GM12864 (cell line): ENCODE measurements around the gene PRR33.
"Not testable (repeated sequence)": the region's sequence is repeated elsewhere in the genome, so short reads cannot be mapped to it uniquely, and the experiment has no call there.

Source experiments
- DNase-seq: peaks from one replicate; pipeline ENCODE4 v3.0.0-alpha.2; 2011; ENCODE audit warnings: low read depth
- H3K4me3 ChIP-seq: 2 replicates; pipeline ENCODE4 v1.5.1; 2011; ENCODE audit warnings: mild to moderate bottlenecking, low read depth, low read length, control low read depth
- TF ChIP-seq, protein P1 (sequence below): IDR thresholded peaks from 2 replicates; pipeline ENCODE4 v1.5.1; 2011; ENCODE audit warnings: low read depth, mild to moderate bottlenecking, moderate library complexity, low read length, control low read depth, inconsistent platforms; ENCODE audit errors: missing control alignments

The PRR33 gene

DNA sequence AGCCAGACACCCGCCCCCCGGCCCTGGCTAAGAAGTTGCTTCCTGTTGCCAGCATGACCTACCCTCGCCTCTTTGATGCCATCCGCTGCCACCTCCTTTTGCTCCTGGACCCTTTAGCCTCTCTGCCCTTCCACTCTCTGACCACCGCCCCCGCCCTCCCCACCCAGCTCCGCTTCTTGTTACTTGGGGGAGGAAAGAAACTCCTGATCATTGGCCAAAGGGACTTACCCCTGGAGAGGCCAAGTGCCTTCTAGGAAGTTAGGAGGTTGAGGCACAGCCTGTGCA lies at the start of gene PRR33:
Gene PRR33, minus strand, starts transcription at position 65 of the 285 bp plus-strand sequence. CDS start 1,311 bp downstream, outside the sequence.
- TF ChIP-seq, protein P1, sequence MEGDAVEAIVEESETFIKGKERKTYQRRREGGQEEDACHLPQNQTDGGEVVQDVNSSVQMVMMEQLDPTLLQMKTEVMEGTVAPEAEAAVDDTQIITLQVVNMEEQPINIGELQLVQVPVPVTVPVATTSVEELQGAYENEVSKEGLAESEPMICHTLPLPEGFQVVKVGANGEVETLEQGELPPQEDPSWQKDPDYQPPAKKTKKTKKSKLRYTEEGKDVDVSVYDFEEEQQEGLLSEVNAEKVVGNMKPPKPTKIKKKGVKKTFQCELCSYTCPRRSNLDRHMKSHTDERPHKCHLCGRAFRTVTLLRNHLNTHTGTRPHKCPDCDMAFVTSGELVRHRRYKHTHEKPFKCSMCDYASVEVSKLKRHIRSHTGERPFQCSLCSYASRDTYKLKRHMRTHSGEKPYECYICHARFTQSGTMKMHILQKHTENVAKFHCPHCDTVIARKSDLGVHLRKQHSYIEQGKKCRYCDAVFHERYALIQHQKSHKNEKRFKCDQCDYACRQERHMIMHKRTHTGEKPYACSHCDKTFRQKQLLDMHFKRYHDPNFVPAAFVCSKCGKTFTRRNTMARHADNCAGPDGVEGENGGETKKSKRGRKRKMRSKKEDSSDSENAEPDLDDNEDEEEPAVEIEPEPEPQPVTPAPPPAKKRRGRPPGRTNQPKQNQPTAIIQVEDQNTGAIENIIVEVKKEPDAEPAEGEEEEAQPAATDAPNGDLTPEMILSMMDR = no peak
- H3K4me3 ChIP-seq = no peak within 1 kb of the TSS
- DNase-seq = no peak

GRCh38 chr11:1939788-1940187 lies 48.1 kb upstream of the PRR33 start:
- not testable (repeated sequence) for H3K4me3 ChIP-seq, DNase-seq

- TF ChIP-seq, protein P1 = no peak
- DNase-seq = no peak
- H3K4me3 ChIP-seq = no peak overlapping the region
Measured at GRCh38 chr11:1939006-1939625, 47.4 kb upstream of the PRR33 start.

DNA sequence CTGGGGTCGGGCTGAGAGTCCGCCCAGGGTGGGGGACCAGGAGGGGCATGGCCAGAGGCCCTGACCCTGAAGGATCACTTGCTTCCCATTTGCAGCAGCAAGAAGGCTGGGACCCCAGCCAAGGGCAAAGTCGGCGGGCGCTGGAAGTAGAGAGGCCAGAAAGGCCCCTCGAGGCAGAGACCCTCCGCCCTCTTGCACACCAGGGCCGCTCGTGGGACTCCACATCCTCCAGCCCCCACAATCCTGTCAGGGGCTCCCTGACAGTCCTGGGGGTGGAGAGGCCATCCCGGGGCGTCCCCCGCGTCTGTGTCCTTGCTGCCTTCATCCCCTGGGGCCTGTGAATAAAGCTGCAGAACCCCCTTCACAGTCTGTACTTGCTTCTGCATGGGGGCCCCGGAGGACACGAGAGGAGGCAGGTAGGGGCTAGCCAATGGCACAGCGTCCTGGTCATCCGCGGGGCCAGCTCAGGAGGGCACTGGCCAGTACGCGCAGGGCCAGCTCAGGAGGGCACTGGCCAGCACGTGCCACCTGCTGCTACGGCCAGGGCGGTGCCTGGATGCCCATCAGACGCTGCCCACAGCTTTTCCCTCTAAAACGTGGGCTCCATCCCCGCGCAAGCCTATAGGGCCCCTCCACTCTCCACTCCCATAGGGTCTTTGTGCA lies 46.8 kb upstream of the PRR33 start:
- no peak overlapping the region for H3K4me3 ChIP-seq
- TF ChIP-seq, protein P1 = no peak
- DNase-seq = no peak

GRCh38 chr11:1937616-1938342 lies 46.1 kb upstream of the PRR33 start:
- no peak overlapping the region for H3K4me3 ChIP-seq
- TF ChIP-seq, protein P1 = no peak
- no peak for DNase-seq

DNA sequence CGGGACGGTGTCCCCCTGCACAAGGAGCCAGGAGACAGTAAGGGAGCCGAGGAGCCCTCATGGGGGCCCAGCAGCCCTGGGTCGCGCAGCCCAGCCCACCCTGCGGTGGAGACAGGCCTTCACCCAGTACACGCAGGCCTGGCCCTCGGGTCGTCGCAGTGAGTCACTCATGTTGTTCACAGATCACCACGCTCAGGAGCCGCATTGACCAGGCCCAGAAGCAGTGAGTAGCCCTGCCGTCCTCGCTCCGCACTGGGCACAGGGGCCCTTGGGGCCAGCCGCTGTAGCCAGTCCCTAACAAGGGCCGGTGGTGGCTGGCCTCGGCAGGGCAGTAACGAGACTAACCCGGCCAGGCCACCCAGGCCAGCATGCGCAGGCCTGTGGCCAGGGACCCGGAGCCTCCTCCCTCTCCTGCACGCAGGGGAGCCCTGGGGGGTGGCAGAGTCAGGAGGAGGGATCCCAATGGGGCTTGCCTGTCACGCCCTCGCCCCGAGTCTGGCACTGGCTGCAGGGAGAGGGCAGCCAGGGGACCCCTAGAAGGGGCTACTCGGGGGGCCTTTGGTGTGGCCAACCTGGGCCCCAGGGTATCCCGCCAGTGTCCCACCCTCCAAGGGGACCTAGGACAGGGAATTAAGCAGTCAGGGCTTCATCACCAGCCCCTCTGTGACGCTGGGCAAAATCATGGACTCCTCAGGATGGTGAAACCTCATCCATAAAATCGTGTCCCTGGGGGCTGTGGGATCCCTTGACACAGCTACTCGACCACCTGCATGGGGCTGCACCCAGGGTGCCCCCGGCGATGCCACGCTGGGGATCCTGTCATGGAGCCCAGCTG lies 45.3 kb upstream of the PRR33 start:
- TF ChIP-seq, protein P1 = no peak
- no peak for DNase-seq

More for the DNA sequence above, 45.3 kb upstream of the PRR33 start:
- H3K4me3 ChIP-seq = no peak overlapping the region
